Subcutaneous abdominal adipose tissue (tissue), 5 donors: ENCODE measurements around the gene TBX5.

ENCODE experiments used
- H3K27ac ChIP-seq: one replicate; pipeline ENCODE4 v1.7.0; 2013; ENCODE audit warnings: low read depth, mild to moderate bottlenecking, inconsistent platforms, low read length, moderate library complexity
- H3K27me3 ChIP-seq, 5 donors: one replicate each; pipeline ENCODE4 v1.7.0; 2013; ENCODE audit warnings: low read length in 5 of 5, inconsistent platforms in 1 of 5; ENCODE audit not compliant: control insufficient read depth in 5 of 5, insufficient read depth in 4 of 5
- H3K36me3 ChIP-seq, 5 donors: one replicate each; pipeline ENCODE4 v1.7.0; 2013; ENCODE audit warnings: low read length in 5 of 5; ENCODE audit not compliant: control insufficient read depth in 5 of 5, insufficient read depth in 5 of 5
- H3K4me1 ChIP-seq, 5 donors: one replicate each; pipeline ENCODE4 v1.7.0; 2013; ENCODE audit warnings: low read length in 5 of 5, mild to moderate bottlenecking in 3 of 5, moderate library complexity in 1 of 5; ENCODE audit not compliant: control insufficient read depth in 5 of 5, insufficient read depth in 5 of 5
- H3K4me3 ChIP-seq, 5 donors: one replicate each; pipeline ENCODE4 v1.7.0; 2013; ENCODE audit warnings: low read length in 5 of 5, low read depth in 1 of 5
- H3K9ac ChIP-seq, 5 donors: one replicate each; pipeline ENCODE4 v1.7.0; 2013; ENCODE audit warnings: low read length in 5 of 5, mild to moderate bottlenecking in 4 of 5, moderate library complexity in 3 of 5
- H3K9me3 ChIP-seq, 5 donors: one replicate each; pipeline ENCODE4 v1.7.0; 2013; ENCODE audit warnings: low read length in 5 of 5; ENCODE audit not compliant: control insufficient read depth in 5 of 5
- donor health status: healthy.
- donor health status: healthy.
- donor health status: healthy.
- donor health status: healthy.
- donor health status: healthy.

The TBX5 gene

DNA sequence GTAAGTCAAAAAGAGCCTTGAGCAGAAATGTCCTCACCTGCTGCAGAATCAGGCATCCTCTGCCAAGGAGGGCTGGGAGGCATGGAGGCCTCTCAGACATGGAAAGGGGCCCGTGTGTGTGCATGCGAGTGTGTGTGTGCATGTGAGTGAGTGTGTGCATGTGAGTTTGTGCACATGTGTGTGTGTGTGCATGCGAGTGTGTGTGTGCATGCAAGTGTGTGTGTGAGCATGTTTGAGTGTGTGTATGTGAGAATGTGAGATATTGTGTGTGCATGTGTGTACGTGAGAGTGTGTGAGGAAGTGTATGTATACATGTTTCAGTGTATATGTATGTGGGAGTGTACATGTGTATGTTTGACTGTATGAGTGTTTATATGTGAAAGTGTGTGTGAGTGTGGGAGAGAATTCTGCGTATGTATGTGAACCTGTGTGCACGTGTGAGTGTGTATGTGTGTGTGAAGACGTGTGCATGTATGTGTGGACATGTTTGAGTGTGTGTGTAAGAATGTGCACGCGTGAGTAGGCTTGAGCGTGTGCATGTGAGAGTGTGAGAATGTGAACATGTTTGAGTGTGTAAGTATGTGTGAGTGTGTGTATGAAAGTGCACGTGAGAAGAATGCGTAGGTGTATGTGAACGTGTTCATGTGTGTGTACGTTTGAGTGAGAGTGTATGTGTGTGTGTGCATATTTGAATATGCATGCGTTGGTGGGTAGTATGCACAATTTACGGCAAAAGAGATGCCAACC, 90.8 kb downstream of the TBX5 start:
- Histone ChIP-seq H3K36me3 (no peaks in the 10 kb centered on the region), H3K4me1 (peaks cover 0 to 3% (median 0%) of the 10 kb centered on the region in 5 donors), H3K27me3 (peaks cover 0 to 4% (median 0%) of the 10 kb centered on the region in 5 donors), H3K4me3 (no peak overlapping the region), H3K9ac (no peak overlapping the region), H3K27ac (no peak overlapping the region), H3K9me3 (peaks cover 0 to 4% (median 0%) of the 10 kb centered on the region in 5 donors)

GRCh38 chr12:114314403-114314802, 91.5 kb downstream of the TBX5 start:
- peaks cover 0 to 4% (median 0%) of the 10 kb centered on the region in 5 donors for H3K27me3 ChIP-seq
- H3K4me1 ChIP-seq: peaks cover 0 to 3% (median 0%) of the 10 kb centered on the region in 5 donors
- no peaks in the 10 kb centered on the region for H3K36me3 ChIP-seq
- H3K27ac ChIP-seq: no peak overlapping the region
- H3K9me3 ChIP-seq: peaks cover 0 to 4% (median 0%) of the 10 kb centered on the region in 5 donors
- no peak overlapping the region for H3K4me3 ChIP-seq
- H3K9ac ChIP-seq: no peak overlapping the region

DNA sequence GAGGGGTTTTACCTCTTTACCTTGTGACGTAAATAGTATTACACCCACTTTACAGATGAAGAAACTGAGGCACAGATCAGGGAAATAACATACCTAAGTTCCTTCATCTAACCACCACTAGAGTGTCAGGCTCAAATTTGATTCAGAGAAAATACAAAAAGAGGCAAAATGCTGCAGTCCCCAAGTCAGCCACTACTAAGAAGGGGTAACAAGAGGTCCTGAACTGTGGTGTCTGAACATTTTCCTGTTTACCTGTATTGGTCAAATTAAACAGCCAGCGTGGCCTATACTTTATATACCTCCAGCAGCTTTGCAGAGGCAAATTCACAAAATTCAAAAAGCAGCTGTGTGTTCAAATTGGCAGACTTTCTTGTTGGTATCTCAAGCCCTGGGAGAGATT, 92.0 kb downstream of the TBX5 start:
- peaks cover 0 to 4% (median 0%) of the 10 kb centered on the region in 5 donors for H3K27me3 ChIP-seq
- peaks cover 0 to 4% (median 0%) of the 10 kb centered on the region in 5 donors for H3K9me3 ChIP-seq
- H3K27ac ChIP-seq: no peak overlapping the region
- H3K36me3 ChIP-seq: no peaks in the 10 kb centered on the region
- H3K4me1 ChIP-seq: peaks cover 0 to 2% (median 0%) of the 10 kb centered on the region in 5 donors
- H3K9ac ChIP-seq: no peak overlapping the region
- no peak overlapping the region for H3K4me3 ChIP-seq

- Histone ChIP-seq H3K9me3 (peaks cover 0 to 3% (median 0%) of the 10 kb centered on the region in 5 donors), H3K27me3 (peaks cover 0 to 4% (median 0%) of the 10 kb centered on the region in 5 donors), H3K36me3 (no peaks in the 10 kb centered on the region), H3K4me1 (no peaks in the 10 kb centered on the region), H3K9ac (no peak overlapping the region), H3K4me3 (no peak overlapping the region), H3K27ac (no peak overlapping the region)
These were observed 94.0 kb downstream of the TBX5 start for GRCh38 chr12:114311974-114312373.

GRCh38 chr12:114306646-114307045, 99.3 kb downstream of the TBX5 start:
- H3K4me3 ChIP-seq: no peak overlapping the region
- no peak overlapping the region for H3K27ac ChIP-seq
- H3K9me3 ChIP-seq: peaks cover 0 to 9% (median 8%) of the 10 kb centered on the region in 5 donors
- no peaks in the 10 kb centered on the region for H3K4me1 ChIP-seq
- H3K27me3 ChIP-seq: peaks cover 3 to 10% (median 4%) of the 10 kb centered on the region in 5 donors
- H3K36me3 ChIP-seq: no peaks in the 10 kb centered on the region
- H3K9ac ChIP-seq: no peak overlapping the region

DNA sequence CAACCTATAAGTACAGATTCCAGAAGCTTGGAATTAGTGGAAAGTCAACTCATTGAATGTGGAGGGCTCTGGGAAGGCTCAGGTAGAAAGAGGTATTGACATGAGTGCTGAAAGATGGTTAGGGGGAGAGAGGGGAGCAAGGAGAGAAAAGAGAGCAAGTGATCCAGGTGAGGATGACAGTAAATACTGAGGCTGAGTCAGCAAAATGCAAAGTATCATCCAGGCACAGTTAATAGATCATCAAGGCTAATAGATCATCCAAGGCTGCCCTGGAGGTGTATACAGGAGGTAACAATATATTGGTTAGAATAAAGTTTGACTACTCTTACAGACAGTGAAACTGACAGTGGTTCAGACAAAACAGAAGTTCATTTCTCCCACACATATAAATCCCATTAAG, 100.5 kb downstream of the TBX5 start:
- Histone ChIP-seq H3K36me3 (no peaks in the 10 kb centered on the region), H3K4me3 (no peak overlapping the region), H3K27me3 (peaks cover 3 to 10% (median 6%) of the 10 kb centered on the region in 5 donors), H3K9ac (no peak overlapping the region), H3K9me3 (peaks cover 0 to 9% (median 8%) of the 10 kb centered on the region in 5 donors), H3K4me1 (no peaks in the 10 kb centered on the region), H3K27ac (no peak overlapping the region)
